Inflammatory macrophage treated with lipopolysaccharide for 4 hours (primary cell): Measurements from ENCODE around the gene HK3.

Source experiments
- DNase-seq: peaks from one replicate; pipeline ENCODE4 v3.0.0-alpha.2; 2020

Gene HK3

DNA sequence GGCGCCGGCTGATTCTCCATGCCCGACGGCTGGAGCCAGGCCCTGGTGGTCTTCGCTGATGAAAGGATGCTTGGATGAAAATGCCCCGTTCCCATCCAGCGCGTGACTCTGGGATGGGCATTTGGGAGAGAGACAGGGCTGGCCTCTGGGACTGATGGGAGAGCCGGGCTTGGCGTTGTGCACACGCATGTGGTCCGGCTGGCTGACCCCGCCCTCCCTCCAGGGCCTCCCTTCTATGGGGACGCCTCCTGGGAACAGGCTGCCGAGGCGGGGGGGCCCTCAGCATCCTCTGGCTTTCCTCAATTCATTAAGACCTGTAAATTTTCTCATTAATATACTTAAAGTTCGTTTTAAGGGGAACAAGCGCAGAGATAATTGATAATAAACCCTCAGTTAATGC is 52.0 kb downstream of the HK3 start:
- DNase-seq, result no peak

DNA sequence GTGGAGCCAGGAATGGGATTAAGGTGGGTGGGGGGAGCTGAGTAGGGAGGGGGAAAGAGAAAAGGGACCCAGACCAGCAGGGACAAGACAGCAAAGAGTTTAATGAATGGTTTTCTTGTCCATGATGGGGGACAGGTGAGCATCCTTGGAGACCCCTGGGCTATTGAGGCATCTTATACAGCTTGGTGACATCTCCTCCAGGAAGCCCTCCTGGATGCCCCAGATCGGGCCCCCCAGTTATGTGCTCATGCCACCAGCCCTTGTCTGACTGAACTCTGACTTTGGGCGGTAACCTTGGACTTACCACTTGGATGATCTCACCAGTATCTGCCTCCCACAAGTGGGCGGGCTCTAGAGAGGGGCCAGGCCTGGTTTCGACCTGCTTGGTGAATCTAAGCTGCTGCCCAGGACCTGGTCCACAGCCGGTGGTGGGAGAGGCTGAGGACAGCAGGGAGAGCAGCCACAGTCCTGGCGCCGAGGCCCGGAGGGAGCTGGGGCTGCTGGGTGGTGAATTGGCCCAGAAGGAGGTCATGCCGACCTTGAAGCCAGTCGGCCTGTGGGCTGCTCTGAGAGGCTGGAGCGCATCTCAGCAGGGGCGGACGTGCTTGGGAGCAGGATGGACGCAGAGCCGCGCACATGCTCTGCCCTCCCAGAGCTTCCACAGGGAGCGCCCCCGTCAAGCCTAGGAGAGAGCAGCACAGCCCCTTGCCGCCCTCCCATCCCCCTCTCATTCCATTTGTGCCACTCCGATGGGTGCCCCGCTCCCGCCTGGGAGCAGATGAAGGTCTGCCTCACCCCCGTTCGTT is 52.6 kb downstream of the HK3 start:
- peak; percentile 49 for DNase-seq

DNA sequence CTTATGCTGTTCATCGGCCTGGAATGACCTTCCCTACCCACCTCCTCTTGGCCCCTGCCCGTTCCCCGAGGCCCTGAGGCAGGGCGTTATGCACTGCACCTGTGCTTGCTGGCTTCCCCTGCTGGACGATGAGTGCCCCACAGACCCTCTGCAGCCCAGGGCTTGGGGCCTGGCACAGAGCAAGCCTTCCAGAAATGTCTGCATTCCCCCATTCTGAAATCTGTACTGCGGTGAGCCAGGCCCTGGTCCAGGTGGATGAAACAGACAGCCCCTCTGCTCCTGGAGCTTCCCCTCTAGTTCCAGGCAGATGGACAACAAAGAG is 53.8 kb downstream of the HK3 start:
- DNase-seq, result no peak

DNA sequence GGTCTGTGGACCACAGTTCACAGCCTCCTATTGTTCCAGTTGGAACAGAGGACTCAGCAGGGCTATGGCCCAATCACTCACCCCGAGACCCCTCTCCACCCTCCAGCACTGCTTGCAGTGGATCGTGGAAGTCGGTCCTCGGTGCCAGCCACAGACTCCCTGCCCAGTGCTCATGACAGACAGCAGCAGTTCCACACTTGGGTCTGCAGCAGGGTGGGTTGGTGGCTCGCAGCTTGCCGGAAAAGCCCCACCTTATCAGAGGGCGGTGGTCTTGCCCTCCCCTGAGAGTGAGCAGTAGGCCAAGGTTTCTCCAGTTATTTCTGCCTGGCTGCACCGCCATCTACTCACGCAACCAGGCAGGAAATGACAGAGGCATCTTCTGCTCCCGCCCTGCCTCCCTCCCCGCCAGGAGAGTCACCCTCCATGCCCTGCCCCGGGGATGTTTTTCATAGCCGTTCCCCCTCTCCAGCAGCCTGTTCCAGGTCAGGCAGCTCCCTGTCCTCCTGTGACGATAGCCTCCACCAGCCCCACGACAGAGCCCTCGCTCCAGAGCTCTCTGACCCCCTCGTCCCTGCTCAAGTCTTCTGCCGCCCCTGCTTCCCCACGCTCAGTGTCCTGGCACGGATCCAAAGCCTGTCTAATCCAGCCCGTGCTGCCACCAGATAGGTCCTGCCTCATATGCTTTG is 54.3 kb downstream of the HK3 start:
- DNase-seq, result no peak

DNA sequence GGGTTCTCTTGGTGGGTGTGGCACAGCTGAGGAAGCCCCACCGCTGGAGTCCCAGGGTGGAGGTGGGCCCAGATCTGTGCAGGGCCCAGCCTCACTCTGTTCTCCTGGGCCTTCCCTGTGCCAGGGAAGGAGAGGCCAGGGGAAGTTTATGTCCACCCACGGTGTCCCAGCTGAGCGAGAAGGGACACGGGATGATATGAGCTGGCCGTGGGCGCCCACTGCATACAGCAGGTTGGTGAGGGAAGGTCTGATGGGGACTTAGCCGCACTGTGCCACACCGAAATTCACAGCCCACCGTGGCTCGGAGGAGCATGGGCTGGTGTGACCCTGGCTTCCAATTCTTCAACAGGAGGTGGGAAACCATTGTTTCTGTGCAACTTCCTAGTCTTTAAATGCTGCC is 54.9 kb downstream of the HK3 start:
- DNase-seq, result no peak

DNA sequence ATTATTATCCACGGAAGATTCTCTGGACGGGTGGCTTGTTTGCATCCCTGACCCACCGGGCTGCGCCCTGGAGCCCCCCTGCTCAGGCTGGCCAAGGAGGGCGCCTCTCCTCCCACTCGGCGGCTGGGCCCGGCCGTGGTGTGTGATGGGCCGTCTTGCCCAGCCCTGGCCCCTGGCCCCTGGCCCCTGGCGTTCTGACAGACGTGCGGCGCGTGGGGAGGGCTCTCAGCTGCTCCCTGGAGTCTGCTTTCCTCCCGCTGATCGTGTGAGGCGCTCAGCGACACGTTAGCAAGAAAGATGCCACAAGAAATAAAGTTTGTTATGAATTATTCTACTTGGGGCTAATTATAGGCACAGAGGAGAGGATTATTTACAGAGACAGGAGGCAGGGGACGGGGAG is 55.5 kb downstream of the HK3 start:
- no peak for DNase-seq

DNA sequence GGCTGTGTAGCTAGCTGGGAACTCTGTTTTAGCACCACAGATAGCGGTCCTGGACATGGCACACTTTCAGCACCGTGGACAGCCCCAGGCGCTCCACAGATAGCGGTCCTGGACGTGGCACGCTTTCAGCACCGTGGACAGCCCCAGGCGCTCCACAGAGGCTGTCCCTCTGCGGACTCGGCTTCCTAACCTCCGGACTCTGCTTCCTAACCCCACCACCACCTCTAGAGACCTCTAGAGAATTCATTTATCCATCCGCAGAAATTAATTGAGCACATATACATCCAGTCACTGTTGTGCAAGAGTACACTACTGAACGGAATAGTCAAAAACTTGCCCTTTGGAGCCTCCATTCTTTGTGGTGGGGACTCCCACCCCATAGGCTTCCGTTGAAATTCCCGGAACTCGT is 61.4 kb downstream of the HK3 start:
- peak; percentile 76 for DNase-seq

DNA sequence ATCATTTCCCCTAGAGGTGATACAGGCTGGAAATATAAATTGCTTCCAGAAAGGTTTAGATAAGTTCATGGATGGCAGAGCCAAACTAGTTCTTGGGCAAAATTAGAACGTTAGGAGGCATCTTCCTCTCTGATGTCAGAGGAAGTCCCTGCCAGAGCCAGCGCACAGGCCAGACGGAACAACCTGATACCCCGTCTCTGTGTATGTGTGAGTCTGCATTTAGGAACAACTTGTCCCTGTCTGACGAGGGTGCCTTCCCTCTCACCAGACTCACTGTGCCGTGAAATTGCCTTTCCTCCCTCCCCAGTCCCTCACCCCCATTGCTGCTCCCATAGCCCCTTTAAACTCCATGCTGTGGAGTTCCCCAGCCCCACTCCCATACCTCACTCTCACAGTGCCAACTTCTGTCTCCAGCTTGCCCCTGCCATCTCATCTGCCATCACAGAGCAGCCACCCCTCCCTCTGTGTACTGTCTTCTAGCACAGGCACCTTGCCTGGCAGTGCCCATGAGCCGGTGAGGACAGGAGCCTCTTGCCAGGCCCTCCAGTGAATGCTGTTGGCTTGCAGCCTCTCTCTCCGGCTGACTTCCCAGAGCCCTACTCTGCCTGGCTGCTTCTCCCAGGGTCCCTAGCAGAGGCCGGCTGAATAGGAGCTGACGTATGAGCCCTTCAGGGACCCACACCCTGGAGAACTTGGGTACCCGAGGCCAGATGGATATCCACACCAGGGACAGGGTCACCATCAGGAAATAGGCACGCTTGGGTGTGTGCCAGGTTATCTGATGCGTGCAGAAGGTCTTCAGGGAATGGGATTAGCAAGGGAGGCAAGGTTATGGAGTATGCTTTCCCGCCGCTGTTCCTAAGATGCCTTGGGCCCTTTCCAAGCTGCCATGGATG is 62.1 kb downstream of the HK3 start:
- DNase-seq, result no peak

DNA sequence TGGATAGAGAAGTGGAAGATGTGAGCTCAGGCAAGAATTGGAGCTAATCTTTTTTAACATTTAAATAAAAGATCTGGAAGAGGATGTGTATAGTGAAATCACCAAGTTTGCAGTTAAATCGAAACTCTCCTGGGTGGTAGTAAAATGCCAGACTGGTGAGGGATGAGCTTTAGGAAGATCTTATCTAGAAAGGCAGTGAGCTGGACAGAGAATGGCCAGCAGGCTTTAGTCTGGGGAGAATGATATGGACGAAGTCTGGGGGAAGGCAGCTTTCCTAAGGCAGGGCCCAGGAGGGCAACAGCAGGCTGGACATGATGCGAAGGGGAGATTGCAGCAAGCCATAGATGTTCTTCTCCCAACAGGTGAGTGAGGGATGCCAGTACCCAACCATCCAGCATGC is 63.2 kb downstream of the HK3 start:
- no peak for DNase-seq

DNA sequence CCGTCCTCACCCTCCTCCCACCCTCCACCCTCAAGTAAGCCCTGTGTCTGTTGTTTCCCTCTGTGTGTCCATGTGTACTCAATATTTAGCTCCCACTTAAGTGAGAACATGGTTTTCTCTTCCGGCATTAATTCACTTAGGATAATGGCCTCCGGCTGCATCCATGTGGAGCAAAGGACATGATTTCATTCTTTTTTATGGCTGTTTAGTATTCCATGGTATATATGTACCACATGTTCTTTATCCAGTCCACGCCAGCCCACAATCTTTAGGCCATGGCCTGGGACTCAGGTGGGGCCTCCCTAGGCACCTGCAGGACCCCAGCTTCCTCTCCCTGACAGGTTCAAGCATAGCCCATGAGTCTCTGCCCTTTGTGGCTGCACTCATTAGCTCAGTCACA is 65.9 kb downstream of the HK3 start:
- no peak for DNase-seq

DNA sequence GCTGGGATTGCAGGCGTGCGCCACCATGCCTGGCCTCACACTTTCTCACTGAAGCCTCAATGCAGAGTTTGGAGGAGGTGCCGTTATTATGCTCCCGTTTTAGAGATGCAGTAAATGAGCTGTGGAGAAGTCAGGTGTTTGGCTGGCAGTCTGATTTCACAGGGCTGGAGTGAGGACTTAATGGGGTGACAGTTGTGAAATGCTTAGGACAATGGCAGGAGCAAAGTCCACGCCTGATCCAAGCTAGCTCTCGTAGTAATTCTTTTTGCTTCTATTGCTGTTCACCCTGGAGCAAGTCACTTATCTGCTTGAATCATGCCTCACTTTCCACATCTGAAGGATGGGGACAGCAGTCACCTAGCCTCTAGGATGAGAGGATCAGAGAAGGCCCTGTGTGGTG is 67.0 kb downstream of the HK3 start:
- no peak for DNase-seq

DNA sequence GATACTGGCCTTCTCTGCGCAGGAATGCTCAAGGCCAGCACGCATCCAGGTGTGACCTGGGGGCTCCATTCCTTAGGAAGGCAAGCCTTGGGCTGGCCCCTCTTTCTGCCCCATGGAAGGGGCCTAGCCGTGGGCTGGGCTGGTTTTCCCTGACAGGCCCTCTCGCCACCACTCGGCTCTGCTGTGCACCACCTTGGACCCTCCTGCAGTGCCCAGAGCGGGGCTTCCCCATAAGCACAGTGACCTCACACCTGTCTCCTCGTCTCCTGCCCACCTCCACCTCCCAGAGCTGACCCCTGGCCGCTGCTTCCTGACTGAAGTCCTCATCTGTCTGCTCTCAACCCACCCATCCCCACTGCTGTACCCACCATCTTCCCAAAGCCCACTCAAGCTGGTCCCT is 67.7 kb downstream of the HK3 start:
- DNase-seq, result no peak

DNA sequence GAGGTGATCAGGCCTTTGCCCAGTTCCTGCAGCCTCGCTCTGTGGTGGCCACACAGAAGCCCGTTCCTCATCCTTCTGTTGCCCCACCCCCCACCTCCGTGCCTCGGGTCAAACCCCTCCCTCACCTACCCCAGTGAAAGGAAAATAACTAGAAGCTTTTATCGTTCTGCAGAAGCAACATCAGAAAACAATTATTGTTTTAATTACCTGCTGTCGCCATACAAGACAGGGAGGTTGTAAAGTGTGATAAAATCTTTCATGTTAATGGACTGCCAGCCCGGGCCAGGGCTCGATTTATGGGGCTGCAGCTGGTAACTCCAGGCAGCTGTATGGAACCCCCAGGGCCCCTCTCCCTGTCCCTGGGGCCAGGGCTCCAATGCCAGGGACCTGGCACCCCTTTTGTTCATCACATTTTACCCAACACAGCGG is 68.1 kb downstream of the HK3 start:
- DNase-seq, result no peak
